ENCODE results near the gene ARHGAP26. TPM values are rescaled to one million over a fixed set of nuclear protein-coding genes. Genes with fewer than 3 reads are reported as not detected.

The ARHGAP26 gene
- total RNA-seq, 1 donor from 2014 or later: 8.9 TPM

DNA sequence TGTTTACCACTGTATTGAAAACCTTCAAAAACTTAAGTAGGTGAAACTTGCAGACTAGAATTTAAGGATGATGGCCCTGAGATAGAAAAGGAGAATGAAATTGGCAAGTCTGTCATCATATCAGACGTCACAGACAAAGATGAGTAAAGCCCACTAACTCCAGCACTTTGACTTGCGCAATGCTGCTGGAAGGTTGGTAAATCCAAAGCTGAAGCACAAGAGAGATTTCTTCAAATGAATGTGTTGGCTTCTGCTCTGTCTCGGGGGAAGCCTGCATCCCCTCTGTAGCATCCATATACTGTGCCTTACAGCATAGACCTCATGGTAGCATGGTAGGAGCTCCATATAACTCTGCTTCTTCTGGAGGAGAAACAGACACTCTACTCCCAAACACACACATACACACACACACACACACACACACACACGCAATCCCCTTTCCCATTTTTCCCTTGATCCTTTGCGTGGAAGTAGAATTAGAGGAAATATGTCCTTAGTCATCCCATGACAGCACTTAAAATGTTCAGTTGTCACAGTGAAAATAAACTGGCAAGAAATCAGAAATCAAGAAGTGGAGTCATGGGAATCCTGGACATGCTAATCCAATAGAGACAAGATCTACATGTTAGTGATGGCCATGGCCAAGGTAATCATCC, 391.8 kb downstream of the ARHGAP26 start:
- Mint-ChIP-seq H3K4me1 (no peaks in the 10 kb centered on the region), H3K4me3 (no peak overlapping the region), H3K27ac (no peak overlapping the region), H3K27me3 (ENCODE audit: low read depth) (no peaks in the 10 kb centered on the region), H3K36me3 (no peaks in the 10 kb centered on the region), H3K9me3 (no peaks in the 10 kb centered on the region)
- TF ChIP-seq CTCF (IDR thresholded peaks at IDR 0.05; ENCODE audit: unreplicated experiment): no peak
- DNase-seq (ENCODE audit: low spot score in 2 of 2, unreplicated experiment in 2 of 2): no peak

DNA sequence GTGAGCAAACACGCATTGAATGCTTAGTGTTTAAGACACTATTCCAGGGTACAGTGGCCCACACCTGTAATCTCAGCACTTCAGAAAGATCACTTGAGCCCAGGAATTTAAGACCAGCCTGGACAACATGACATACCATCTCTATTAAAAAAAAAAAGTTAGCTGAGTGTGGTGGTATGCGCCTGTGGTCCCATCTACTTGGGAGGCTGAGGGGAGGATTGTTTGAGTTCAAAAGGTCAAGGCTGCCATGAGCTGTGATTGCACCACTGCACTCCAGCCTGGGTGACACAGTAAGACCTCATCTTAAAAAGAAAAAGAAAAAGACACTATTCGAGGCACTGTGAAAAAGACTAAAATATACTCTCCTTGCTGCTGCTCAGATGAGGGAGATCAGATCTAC, 392.6 kb downstream of the ARHGAP26 start:
- no peaks in the 10 kb centered on the region for H3K36me3 Mint-ChIP-seq
- no peaks in the 10 kb centered on the region for H3K27me3 Mint-ChIP-seq (ENCODE audit: low read depth)
- DNase-seq (ENCODE audit: low spot score in 2 of 2, unreplicated experiment in 2 of 2): no peak

GRCh38 chr5:143164557-143164956, 394.4 kb downstream of the ARHGAP26 start:
- peaks cover 6% of the 10 kb centered on the region for H3K4me1 Mint-ChIP-seq
- H3K9me3 Mint-ChIP-seq: no peaks in the 10 kb centered on the region
- no peak overlapping the region for H3K4me3 Mint-ChIP-seq
- no peak for DNase-seq (ENCODE audit: low spot score in 2 of 2, unreplicated experiment in 2 of 2)
- H3K27ac Mint-ChIP-seq: no peak overlapping the region
- no peaks in the 10 kb centered on the region for H3K36me3 Mint-ChIP-seq
- H3K27me3 Mint-ChIP-seq (ENCODE audit: low read depth): no peaks in the 10 kb centered on the region
- no peak for TF ChIP-seq CTCF (IDR thresholded peaks at IDR 0.05; ENCODE audit: unreplicated experiment)

More for the DNA sequence above, 392.6 kb downstream of the ARHGAP26 start:
- no peak overlapping the region for H3K4me3 Mint-ChIP-seq
- H3K27ac Mint-ChIP-seq: no peak overlapping the region
- TF ChIP-seq CTCF (IDR thresholded peaks at IDR 0.05; ENCODE audit: unreplicated experiment): no peak
- H3K9me3 Mint-ChIP-seq: no peaks in the 10 kb centered on the region
- no peaks in the 10 kb centered on the region for H3K4me1 Mint-ChIP-seq

DNA sequence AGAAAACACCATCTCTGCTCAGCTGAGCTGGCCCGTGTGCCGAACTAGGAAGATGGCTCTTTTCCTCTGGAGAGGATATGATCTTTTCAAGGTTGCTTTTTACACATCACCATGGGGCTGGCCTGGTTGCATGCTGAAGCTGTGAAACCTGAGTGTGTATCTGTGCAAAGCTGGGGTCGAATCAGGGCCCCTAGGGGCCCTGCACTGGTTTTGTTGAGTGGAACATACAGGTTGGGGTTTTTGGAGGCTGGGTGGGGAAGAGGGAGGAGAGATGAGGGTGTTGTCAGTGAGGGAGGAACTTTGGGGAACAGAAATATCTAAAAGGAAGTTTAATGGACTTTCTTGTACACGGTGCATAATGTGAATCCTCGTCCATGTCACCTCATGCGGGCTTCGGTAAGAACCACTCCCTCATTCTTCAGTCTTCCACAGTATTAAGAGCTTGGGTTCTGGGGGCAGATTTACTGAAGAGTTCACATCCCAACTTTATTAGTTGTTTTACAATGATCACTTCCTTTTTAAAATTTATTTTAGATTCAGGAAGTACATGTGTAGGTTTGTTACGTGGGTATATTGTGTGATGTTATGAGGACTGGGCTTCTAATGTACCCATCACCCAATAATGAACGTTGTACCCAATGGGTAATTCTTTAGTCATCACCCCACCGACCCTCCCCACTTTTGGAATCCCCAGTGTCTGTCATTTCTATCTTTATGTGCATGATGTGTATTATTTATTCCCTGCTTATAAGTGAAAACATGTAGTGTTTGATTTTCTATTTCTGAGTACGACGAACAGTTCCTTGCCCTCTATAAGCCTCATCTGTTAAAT, 395.1 kb downstream of the ARHGAP26 start:
- no peak for TF ChIP-seq CTCF (IDR thresholded peaks at IDR 0.05; ENCODE audit: unreplicated experiment)
- Mint-ChIP-seq H3K4me3 (no peak overlapping the region), H3K4me1 (peaks cover 6% of the 10 kb centered on the region), H3K27ac (no peak overlapping the region), H3K9me3 (no peaks in the 10 kb centered on the region), H3K36me3 (no peaks in the 10 kb centered on the region), H3K27me3 (ENCODE audit: low read depth) (no peaks in the 10 kb centered on the region)
- no peak for DNase-seq (ENCODE audit: low spot score in 2 of 2, unreplicated experiment in 2 of 2)

DNA sequence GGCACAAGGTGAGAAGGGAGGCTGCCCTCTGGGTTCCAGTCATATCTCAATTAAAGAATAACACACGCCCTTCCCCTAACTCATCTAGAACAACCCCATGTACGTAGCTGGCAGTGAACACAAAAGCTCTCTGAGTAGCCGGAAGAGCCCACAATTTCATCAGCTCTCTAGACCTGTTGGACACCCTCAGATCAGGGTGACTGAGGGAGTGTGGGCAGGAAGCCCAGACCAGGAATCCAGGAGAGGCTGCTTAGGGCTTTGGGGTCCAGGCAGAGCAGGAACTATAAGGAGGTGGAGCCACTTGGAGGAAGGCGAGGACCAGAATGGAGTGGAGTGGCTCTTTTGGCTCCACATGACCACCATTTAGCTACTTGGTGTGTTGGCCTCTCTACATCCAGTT, 395.9 kb downstream of the ARHGAP26 start:
- Mint-ChIP-seq H3K27ac (no peak overlapping the region), H3K9me3 (no peaks in the 10 kb centered on the region), H3K27me3 (ENCODE audit: low read depth) (no peaks in the 10 kb centered on the region), H3K4me3 (no peak overlapping the region), H3K4me1 (peaks cover 8% of the 10 kb centered on the region), H3K36me3 (no peaks in the 10 kb centered on the region)
- TF ChIP-seq CTCF (IDR thresholded peaks at IDR 0.05; ENCODE audit: unreplicated experiment): no peak
- DNase-seq (ENCODE audit: low spot score in 2 of 2, unreplicated experiment in 2 of 2): no peak

Measured in mesothelial cell of epicardium (in vitro differentiated cells).